Cardiac septum (tissue), 1 donor: ENCODE results near the gene MB21D2. TPM values are rescaled to one million over a fixed set of nuclear protein-coding genes. Genes with fewer than 3 reads are reported as not detected.
"Not testable (repeated sequence)": the region's sequence is repeated elsewhere in the genome, so short reads cannot be mapped to it uniquely, and the experiment has no call there.

ENCODE experiments used
- DNase-seq: peaks from one replicate; pipeline ENCODE4 v3.0.0-alpha.2; 2020; ENCODE audit warnings: low spot score
- intact Hi-C: fragments of 100-400 bp; cut with DNase I; formaldehyde crosslinking; loops from one replicate; pipeline ENCODE4 v1.14.0; 2022
- long read RNA-seq: library from polyadenylated mRNA; unstranded; transcript quantifications from one replicate; pipeline ENCODE4 v2.0.0, GENCODE V29; 2021
- total RNA-seq: library from RNA; stranded (reverse); fragmentation: NEBNext Ultra II Directional; extraction: Animal tissue kit (Norgen Biotek cat#: 25700); gene quantifications from one replicate; pipeline ENCODE4 v1.2.1, GENCODE V29; 2021
- donor health status: DM: no; HTN: no; CAD: no.

MB21D2 gene
- 3.2 TPM for total RNA-seq
- long read RNA-seq, transcript MB21D2-201 (2 exons, 3,368 nt), result major isoform, 7 of 9 reads
- long read RNA-seq, partial matches to known transcripts, result 2 of 9 reads
- long read RNA-seq, other reads (novel, unspliced or antisense), result 0 of 9 reads

GRCh38 chr3:192917404-192918274 is at the start of gene MB21D2:
MB21D2 (minus strand) TSS chr3:192917856; CDS start chr3:192917840, 16 bp downstream.
- intact Hi-C loops, result loop anchor here (5.0 to 10.0 kb wide), 3 partner anchors 40 to 317 kb away; no protein-coding TSS in a partner anchor
- DNase-seq, result peak; percentile 87

- intact Hi-C loops, DNase-seq: not testable (repeated sequence)
These were observed 47.5 kb upstream of the MB21D2 start for GRCh38 chr3:192964959-192965719.

- DNase-seq, result no peak
- intact Hi-C loops, result loop anchor here (5.0 kb wide), 1 partner anchor 42 kb away; the partner anchor contains the start of gene MB21D2
These were observed 42.1 kb upstream of the MB21D2 start for GRCh38 chr3:192959773-192960172.

GRCh38 chr3:192958219-192958872 is 40.7 kb upstream of the MB21D2 start:
- intact Hi-C loops, result loop anchor here (5.0 kb wide), 1 partner anchor 41 kb away; the partner anchor contains the start of gene MB21D2
- DNase-seq, result no peak

GRCh38 chr3:192957441-192958021 is 39.9 kb upstream of the MB21D2 start:
- intact Hi-C loops, result loop anchor here (5.0 kb wide), 1 partner anchor 40 kb away; the partner anchor contains the start of gene MB21D2
- DNase-seq, result no peak

GRCh38 chr3:192953926-192954325 is 36.3 kb upstream of the MB21D2 start:
- no peak for DNase-seq
- intact Hi-C loops, result no loop called here

- DNase-seq, result no peak
- intact Hi-C loops, result no loop called here
These were observed 29.8 kb upstream of the MB21D2 start for GRCh38 chr3:192947421-192947820.

GRCh38 chr3:192943393-192943792 is 25.7 kb upstream of the MB21D2 start:
- intact Hi-C loops, result no loop called here

GRCh38 chr3:192942625-192943024 is 25.0 kb upstream of the MB21D2 start:
- DNase-seq, result no peak
- intact Hi-C loops, result no loop called here

More at GRCh38 chr3:192943393-192943792, 25.7 kb upstream of the MB21D2 start:
- DNase-seq, result no peak

GRCh38 chr3:192940129-192940528 is 22.5 kb upstream of the MB21D2 start:
- no peak for DNase-seq
- intact Hi-C loops, result no loop called here

GRCh38 chr3:192935441-192935840 is 17.8 kb upstream of the MB21D2 start:
- no peak for DNase-seq
- intact Hi-C loops, result no loop called here

- no peak for DNase-seq
- intact Hi-C loops, result no loop called here
These were observed 16.3 kb upstream of the MB21D2 start for GRCh38 chr3:192933779-192934460.

GRCh38 chr3:192933259-192933658 is 15.6 kb upstream of the MB21D2 start:
- no peak for DNase-seq
- intact Hi-C loops, result no loop called here

GRCh38 chr3:192931825-192932224 is 14.2 kb upstream of the MB21D2 start:
- DNase-seq, result no peak
- intact Hi-C loops, result no loop called here

GRCh38 chr3:192930577-192930976 is 12.9 kb upstream of the MB21D2 start:
- intact Hi-C loops, result no loop called here
- DNase-seq, result no peak

- intact Hi-C loops, result no loop called here
- no peak for DNase-seq
These were observed 12.3 kb upstream of the MB21D2 start for GRCh38 chr3:192929755-192930547.

GRCh38 chr3:192929146-192929545 is 11.5 kb upstream of the MB21D2 start:
- intact Hi-C loops, result no loop called here
- DNase-seq, result no peak

GRCh38 chr3:192928720-192929119 is 11.1 kb upstream of the MB21D2 start:
- no peak for DNase-seq
- intact Hi-C loops, result no loop called here
